Activated naive CD8-positive, alpha-beta T cell treated with anti-CD3 and anti-CD28 coated beads for 36 hours (primary cell): ENCODE measurements around the gene ZNF532. TPM values are rescaled to one million over a fixed set of nuclear protein-coding genes. Genes with fewer than 3 reads are reported as not detected.

Source experiments
- DNase-seq: peaks from one replicate; pipeline ENCODE4 v3.0.0; 2021
- H3K27ac Mint-ChIP-seq: one replicate; pipeline ENCODE4 v1.8.0; 2022; ENCODE audit warnings: mild to moderate bottlenecking, moderate library complexity, mixed read lengths
- H3K27me3 Mint-ChIP-seq: one replicate; pipeline ENCODE4 v1.8.0; 2022; ENCODE audit warnings: mild to moderate bottlenecking, mixed read lengths
- H3K36me3 Mint-ChIP-seq: one replicate; pipeline ENCODE4 v1.8.0; 2021; ENCODE audit warnings: mild to moderate bottlenecking, mixed read lengths
- H3K4me1 Mint-ChIP-seq: one replicate; pipeline ENCODE4 v1.8.0; 2021; ENCODE audit warnings: mixed read lengths
- H3K4me3 Mint-ChIP-seq: one replicate; pipeline ENCODE4 v1.8.0; 2022; ENCODE audit warnings: mild to moderate bottlenecking, moderate library complexity, mixed read lengths
- H3K9me3 Mint-ChIP-seq: one replicate; pipeline ENCODE4 v1.8.0; 2022; ENCODE audit warnings: mixed read lengths
- total RNA-seq, 2 experiments: library from RNA; stranded (reverse); gene quantifications; one replicate each; pipeline ENCODE4 v1.2.3, GENCODE V29; 2021

The ZNF532 gene
- total RNA-seq, 2 experiments from 2014 or later = 1.2 to 1.5 TPM

DNA sequence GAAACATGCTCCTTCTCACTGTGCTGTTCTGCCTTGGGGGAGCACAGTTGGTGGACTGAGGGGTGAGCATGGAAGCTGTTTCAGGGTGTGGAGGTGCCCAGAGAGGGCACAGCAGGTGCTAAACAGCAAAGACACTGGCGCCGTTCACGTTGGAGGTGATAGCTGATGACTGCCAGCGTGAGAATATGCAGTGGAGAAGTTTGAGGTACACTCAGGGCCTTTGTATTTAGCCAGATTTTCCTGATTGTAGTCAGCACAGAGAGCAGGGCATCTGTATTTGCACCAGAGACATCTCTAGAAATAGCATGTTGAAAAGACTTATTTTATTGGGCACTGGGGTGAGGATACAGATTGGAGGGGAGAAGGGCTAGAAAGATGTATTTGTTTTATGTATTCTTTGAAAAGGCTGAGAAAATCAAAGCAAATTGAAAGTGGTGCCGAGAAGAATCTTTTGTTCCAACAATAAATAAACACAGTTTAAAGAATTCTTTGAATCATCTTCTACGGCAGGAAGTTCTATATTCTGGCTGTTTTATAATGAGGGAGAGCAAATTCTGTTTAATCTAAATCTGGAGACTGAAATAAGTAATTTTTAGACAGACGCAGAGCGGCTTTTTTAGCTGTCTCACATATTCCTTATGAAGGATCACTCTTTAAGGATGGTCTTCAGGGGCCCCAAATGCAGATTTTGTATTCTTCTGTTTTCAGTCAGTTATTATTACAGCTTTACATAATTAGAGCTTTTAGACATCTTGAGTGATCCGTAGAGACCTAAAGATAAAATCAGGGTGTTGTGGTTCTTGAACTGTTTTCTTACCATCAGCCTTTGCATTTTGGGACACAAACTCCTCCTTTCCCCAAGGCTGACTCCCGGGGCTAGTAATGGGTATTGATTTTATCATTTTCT is 7.1 kb downstream of the ZNF532 start:
- H3K27ac Mint-ChIP-seq = no peak overlapping the region
- no peak for DNase-seq
- H3K4me1 Mint-ChIP-seq = no peaks in the 10 kb centered on the region
- H3K27me3 Mint-ChIP-seq = peaks cover 64% of the 10 kb centered on the region
- H3K9me3 Mint-ChIP-seq = no peaks in the 10 kb centered on the region
- peaks cover 2% of the 10 kb centered on the region for H3K36me3 Mint-ChIP-seq
- H3K4me3 Mint-ChIP-seq = no peak overlapping the region

GRCh38 chr18:58878640-58879039 is 14.0 kb downstream of the ZNF532 start:
- Mint-ChIP-seq H3K4me1 (no peaks in the 10 kb centered on the region), H3K4me3 (no peak overlapping the region), H3K27ac (no peak overlapping the region), H3K27me3 (peaks cover 34% of the 10 kb centered on the region), H3K9me3 (no peaks in the 10 kb centered on the region), H3K36me3 (no peaks in the 10 kb centered on the region)
- no peak for DNase-seq

DNA sequence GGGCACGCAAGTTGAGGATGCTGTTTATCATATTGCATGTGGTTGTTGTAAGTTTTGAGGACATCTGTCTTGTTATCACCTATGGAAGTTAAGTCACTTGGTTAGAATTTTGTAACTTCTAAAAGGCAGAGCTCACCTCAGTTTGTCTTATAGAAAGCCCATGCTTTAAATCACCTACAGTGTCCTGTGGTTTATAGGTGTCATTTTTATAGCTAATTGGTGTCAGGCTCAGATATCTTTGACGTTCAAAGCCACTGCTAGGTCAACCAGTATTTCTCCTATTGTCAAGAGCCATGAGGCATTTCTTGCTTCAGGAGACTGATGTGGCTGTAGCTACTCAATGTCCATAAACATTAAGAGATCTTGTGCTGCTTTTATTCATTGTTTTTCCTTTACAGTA is 16.8 kb downstream of the ZNF532 start:
- Mint-ChIP-seq H3K9me3 (no peaks in the 10 kb centered on the region), H3K27ac (no peak overlapping the region), H3K27me3 (peaks cover 31% of the 10 kb centered on the region), H3K4me3 (no peak overlapping the region), H3K36me3 (no peaks in the 10 kb centered on the region), H3K4me1 (no peaks in the 10 kb centered on the region)
- no peak for DNase-seq

DNA sequence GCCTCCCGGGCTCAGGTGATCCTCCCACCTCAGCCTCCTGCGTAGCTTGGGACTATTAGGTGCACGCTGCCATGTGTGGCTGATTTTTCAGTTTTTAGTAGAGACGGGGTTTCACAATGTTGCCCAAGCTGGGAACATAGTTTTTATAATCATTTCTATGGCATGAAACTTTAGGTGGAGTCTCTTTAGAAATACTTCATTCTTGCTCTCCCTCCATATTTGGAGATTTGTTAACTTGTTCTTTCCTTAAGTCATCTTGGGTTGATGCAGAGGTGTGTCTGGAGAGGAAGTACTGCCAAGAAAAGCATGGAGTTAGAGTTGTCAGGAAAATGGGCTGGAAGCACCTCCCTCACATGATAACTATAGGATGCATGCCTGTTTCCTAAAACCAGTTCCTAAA is 17.4 kb downstream of the ZNF532 start:
- no peaks in the 10 kb centered on the region for H3K36me3 Mint-ChIP-seq

GRCh38 chr18:58882686-58883085 is 18.0 kb downstream of the ZNF532 start:
- peaks cover 32% of the 10 kb centered on the region for H3K27me3 Mint-ChIP-seq
- peaks cover 7% of the 10 kb centered on the region for H3K4me1 Mint-ChIP-seq
- no peaks in the 10 kb centered on the region for H3K36me3 Mint-ChIP-seq
- DNase-seq = no peak
- no peaks in the 10 kb centered on the region for H3K9me3 Mint-ChIP-seq
- H3K27ac Mint-ChIP-seq = no peak overlapping the region
- no peak overlapping the region for H3K4me3 Mint-ChIP-seq

More for the DNA sequence above, 17.4 kb downstream of the ZNF532 start:
- Mint-ChIP-seq H3K4me3 (no peak overlapping the region), H3K27me3 (peaks cover 30% of the 10 kb centered on the region), H3K4me1 (peaks cover under 1% of the 10 kb centered on the region), H3K27ac (no peak overlapping the region), H3K9me3 (no peaks in the 10 kb centered on the region)
- no peak for DNase-seq

DNA sequence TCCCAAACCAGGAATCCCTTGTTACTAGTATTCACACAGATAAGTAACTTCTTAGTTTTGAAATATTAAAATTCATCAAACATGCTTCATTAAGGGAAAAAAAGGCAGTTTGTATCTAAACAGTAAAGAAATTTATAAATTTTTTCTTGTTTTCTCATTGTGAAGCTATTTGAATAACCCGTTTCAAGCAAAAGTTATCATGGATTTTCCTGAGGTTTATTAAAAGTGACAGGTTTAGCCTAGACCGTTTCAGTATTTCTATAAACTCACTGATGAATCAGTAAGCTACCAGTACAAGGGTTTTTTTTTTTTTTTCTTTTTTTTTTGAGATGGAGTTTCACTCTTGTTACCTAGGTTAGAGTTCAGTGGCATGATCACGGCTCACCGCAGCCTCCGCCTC is 20.0 kb downstream of the ZNF532 start:
- Mint-ChIP-seq H3K4me3 (no peak overlapping the region), H3K4me1 (peaks cover 8% of the 10 kb centered on the region), H3K27ac (no peak overlapping the region), H3K9me3 (no peaks in the 10 kb centered on the region), H3K27me3 (peaks cover 40% of the 10 kb centered on the region), H3K36me3 (no peaks in the 10 kb centered on the region)
- DNase-seq = no peak

GRCh38 chr18:58886431-58886830 is 21.8 kb downstream of the ZNF532 start:
- H3K9me3 Mint-ChIP-seq = no peaks in the 10 kb centered on the region
- DNase-seq = no peak
- no peak overlapping the region for H3K27ac Mint-ChIP-seq
- no peak overlapping the region for H3K4me3 Mint-ChIP-seq
- peaks cover 8% of the 10 kb centered on the region for H3K4me1 Mint-ChIP-seq
- H3K36me3 Mint-ChIP-seq = no peaks in the 10 kb centered on the region
- peaks cover 52% of the 10 kb centered on the region for H3K27me3 Mint-ChIP-seq

GRCh38 chr18:58886864-58887612 is 22.4 kb downstream of the ZNF532 start:
- Mint-ChIP-seq H3K27me3 (peaks cover 54% of the 10 kb centered on the region), H3K27ac (peak overlapping the region; percentile 38), H3K36me3 (no peaks in the 10 kb centered on the region), H3K4me1 (peaks cover 10% of the 10 kb centered on the region), H3K9me3 (no peaks in the 10 kb centered on the region), H3K4me3 (no peak overlapping the region)
- DNase-seq = no peak

GRCh38 chr18:58887613-58887963 is 22.9 kb downstream of the ZNF532 start:
- no peaks in the 10 kb centered on the region for H3K9me3 Mint-ChIP-seq
- DNase-seq = peak; percentile 13
- H3K36me3 Mint-ChIP-seq = no peaks in the 10 kb centered on the region
- H3K4me1 Mint-ChIP-seq = peaks cover 10% of the 10 kb centered on the region
- H3K27ac Mint-ChIP-seq = no peak overlapping the region
- no peak overlapping the region for H3K4me3 Mint-ChIP-seq
- H3K27me3 Mint-ChIP-seq = peaks cover 54% of the 10 kb centered on the region

DNA sequence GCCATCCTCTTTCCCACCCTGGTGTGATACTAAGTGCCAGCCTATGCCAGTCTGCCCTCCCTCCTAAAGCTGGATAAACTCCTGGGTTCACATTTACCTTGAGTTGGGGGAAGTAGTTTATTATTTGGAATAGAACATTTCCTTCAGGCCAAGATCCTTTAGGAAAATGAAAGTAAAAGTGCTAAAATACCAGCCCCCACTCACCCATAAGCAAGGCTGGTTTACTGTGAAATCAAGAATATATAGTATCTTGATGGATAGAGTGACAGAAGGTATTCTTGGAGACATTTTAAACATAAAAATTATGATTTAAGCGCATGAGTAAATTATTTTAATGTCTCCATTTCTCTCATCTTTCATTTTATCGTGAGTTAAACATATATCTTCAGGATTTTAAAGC is 27.1 kb downstream of the ZNF532 start:
- DNase-seq = no peak
- Mint-ChIP-seq H3K9me3 (no peaks in the 10 kb centered on the region), H3K4me3 (no peak overlapping the region), H3K27ac (no peak overlapping the region), H3K27me3 (peaks cover 57% of the 10 kb centered on the region), H3K36me3 (no peaks in the 10 kb centered on the region), H3K4me1 (peaks cover 25% of the 10 kb centered on the region)

- H3K36me3 Mint-ChIP-seq = no peaks in the 10 kb centered on the region
- no peak overlapping the region for H3K27ac Mint-ChIP-seq
- no peak for DNase-seq
- H3K9me3 Mint-ChIP-seq = no peaks in the 10 kb centered on the region
- no peak overlapping the region for H3K4me3 Mint-ChIP-seq
- H3K4me1 Mint-ChIP-seq = peaks cover 24% of the 10 kb centered on the region
- H3K27me3 Mint-ChIP-seq = peaks cover 50% of the 10 kb centered on the region
Observed at GRCh38 chr18:58892488-58892887, 27.8 kb downstream of the ZNF532 start.

GRCh38 chr18:58893388-58894099 is 28.9 kb downstream of the ZNF532 start:
- Mint-ChIP-seq H3K4me1 (peaks cover 21% of the 10 kb centered on the region), H3K27ac (no peak overlapping the region)

GRCh38 chr18:58894930-58895329 is 30.3 kb downstream of the ZNF532 start:
- Mint-ChIP-seq H3K9me3 (no peaks in the 10 kb centered on the region), H3K36me3 (no peaks in the 10 kb centered on the region), H3K4me1 (peaks cover 21% of the 10 kb centered on the region), H3K4me3 (no peak overlapping the region), H3K27me3 (peaks cover 35% of the 10 kb centered on the region), H3K27ac (no peak overlapping the region)
- DNase-seq = no peak

More at GRCh38 chr18:58893388-58894099, 28.9 kb downstream of the ZNF532 start:
- H3K27me3 Mint-ChIP-seq = peaks cover 46% of the 10 kb centered on the region
- no peak overlapping the region for H3K4me3 Mint-ChIP-seq
- no peaks in the 10 kb centered on the region for H3K36me3 Mint-ChIP-seq
- no peak for DNase-seq
- no peaks in the 10 kb centered on the region for H3K9me3 Mint-ChIP-seq

DNA sequence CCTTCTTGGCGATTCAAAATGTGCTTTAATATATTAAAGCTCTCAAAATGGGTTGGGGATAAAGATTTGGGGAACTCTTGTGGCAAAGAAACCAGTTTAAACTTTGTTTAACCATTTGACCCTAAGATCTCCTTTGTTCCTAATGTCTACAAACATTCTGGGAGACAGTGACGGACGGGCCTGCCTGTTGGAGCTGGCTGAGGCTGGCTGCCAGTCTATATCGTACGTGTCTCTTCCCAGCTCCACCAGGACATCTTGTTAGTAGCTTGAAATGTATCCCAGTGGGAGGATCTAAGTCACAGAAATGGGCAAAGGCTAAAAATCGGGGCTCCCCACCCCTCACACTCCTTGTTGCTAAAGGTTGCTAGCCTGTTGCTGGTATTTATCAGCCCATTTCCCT is 30.7 kb downstream of the ZNF532 start:
- no peak overlapping the region for H3K4me3 Mint-ChIP-seq
- DNase-seq = no peak

GRCh38 chr18:58896268-58896667 is 31.6 kb downstream of the ZNF532 start:
- peaks cover 27% of the 10 kb centered on the region for H3K27me3 Mint-ChIP-seq
- no peak overlapping the region for H3K27ac Mint-ChIP-seq
- H3K9me3 Mint-ChIP-seq = no peaks in the 10 kb centered on the region

More for the DNA sequence above, 30.7 kb downstream of the ZNF532 start:
- Mint-ChIP-seq H3K36me3 (no peaks in the 10 kb centered on the region), H3K4me1 (peaks cover 21% of the 10 kb centered on the region), H3K27ac (no peak overlapping the region), H3K27me3 (peaks cover 32% of the 10 kb centered on the region), H3K9me3 (no peaks in the 10 kb centered on the region)

More at GRCh38 chr18:58896268-58896667, 31.6 kb downstream of the ZNF532 start:
- peaks cover 21% of the 10 kb centered on the region for H3K4me1 Mint-ChIP-seq
- no peaks in the 10 kb centered on the region for H3K36me3 Mint-ChIP-seq
- DNase-seq = no peak
- no peak overlapping the region for H3K4me3 Mint-ChIP-seq
